Breast epithelium (tissue), 3 donors: ENCODE data around the gene SIVA1.

Experiments
- CTCF ChIP-seq, 3 donors: fragments of 450-650 bp; IDR thresholded peaks; one replicate each; pipeline ENCODE4 v1.5.1; 2016 to 2017; ENCODE audit warnings: antibody characterized with exemption in 3 of 3, mild to moderate bottlenecking in 3 of 3, moderate library complexity in 3 of 3
- POLR2A ChIP-seq: fragments of 450-650 bp; IDR thresholded peaks from one replicate; pipeline ENCODE4 v1.6.1; 2016; ENCODE audit warnings: antibody characterized with exemption, mild to moderate bottlenecking, moderate library complexity
- POLR2AphosphoS5 ChIP-seq, 3 donors: sonication (generic); formaldehyde crosslinking; IDR thresholded peaks; one replicate each; pipeline ENCODE4 v1.6.1; 2017; ENCODE audit warnings: antibody characterized with exemption in 3 of 3

- no peak for TF ChIP-seq CTCF (IDR thresholded peaks at IDR 0.05)
- no peak for TF ChIP-seq POLR2AphosphoS5 (IDR thresholded peaks at IDR 0.05)
- no peak for TF ChIP-seq POLR2A
Observed at GRCh38 chr14:104717137-104717536, 35.8 kb upstream of the SIVA1 start.
